Adrenal gland (tissue), 5 donors: ENCODE results near the gene BAMBI.

Experiments used
- POLR2A ChIP-seq, 2 donors: fragments of 450-650 bp; IDR thresholded peaks; one replicate each; pipeline ENCODE4 v1.6.1; 2017; ENCODE audit warnings: antibody characterized with exemption in 2 of 2, mild to moderate bottlenecking in 2 of 2, moderate library complexity in 1 of 2
- TF ChIP-seq, protein P1 (sequence below), 6 experiments: fragments of 450-650 bp in 4 of 6; fragments of 200-600 bp in 2 of 6; sonication (generic) in 1 of 6; IDR thresholded peaks; 1 replicate in 5 of 6; 2 replicates in 1 of 6; pipeline versions ENCODE4 v1.5.1 to v1.8.0; 2016 to 2021; ENCODE audit warnings: antibody characterized with exemption in 6 of 6, mild to moderate bottlenecking in 2 of 6, moderate library complexity in 1 of 6
- donor health status: DM: no; HTN: no; CAD: no.

DNA sequence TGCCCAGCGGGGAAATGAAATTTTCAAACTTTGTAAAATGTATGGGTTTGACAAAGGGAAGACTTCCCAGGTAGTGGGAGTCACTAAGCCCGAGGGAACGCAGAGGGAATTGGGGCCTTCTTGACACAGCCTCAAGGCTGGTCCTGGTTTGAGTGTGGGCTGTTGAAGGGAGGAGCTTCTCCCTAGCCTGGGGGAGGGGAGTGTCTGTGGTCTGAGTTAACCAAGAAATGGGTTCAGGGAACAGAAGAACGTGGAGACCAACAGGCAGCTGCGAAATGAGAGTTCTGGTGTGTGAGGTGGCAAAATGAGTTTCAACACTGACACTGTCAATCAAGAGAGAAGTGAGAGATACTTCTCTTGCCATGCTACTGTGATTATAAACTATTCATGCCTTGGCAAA lies 32.7 kb upstream of the BAMBI start:
- TF ChIP-seq, protein P1, sequence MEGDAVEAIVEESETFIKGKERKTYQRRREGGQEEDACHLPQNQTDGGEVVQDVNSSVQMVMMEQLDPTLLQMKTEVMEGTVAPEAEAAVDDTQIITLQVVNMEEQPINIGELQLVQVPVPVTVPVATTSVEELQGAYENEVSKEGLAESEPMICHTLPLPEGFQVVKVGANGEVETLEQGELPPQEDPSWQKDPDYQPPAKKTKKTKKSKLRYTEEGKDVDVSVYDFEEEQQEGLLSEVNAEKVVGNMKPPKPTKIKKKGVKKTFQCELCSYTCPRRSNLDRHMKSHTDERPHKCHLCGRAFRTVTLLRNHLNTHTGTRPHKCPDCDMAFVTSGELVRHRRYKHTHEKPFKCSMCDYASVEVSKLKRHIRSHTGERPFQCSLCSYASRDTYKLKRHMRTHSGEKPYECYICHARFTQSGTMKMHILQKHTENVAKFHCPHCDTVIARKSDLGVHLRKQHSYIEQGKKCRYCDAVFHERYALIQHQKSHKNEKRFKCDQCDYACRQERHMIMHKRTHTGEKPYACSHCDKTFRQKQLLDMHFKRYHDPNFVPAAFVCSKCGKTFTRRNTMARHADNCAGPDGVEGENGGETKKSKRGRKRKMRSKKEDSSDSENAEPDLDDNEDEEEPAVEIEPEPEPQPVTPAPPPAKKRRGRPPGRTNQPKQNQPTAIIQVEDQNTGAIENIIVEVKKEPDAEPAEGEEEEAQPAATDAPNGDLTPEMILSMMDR (IDR thresholded peaks at IDR 0.05), result no peak
- TF ChIP-seq POLR2A (IDR thresholded peaks at IDR 0.05), result no peak
